Gastrocnemius medialis (tissue), 4 donors: ENCODE measurements around the gene TLR2. TPM values are rescaled to one million over a fixed set of nuclear protein-coding genes. Genes with fewer than 3 reads are reported as not detected.

ENCODE experiments used
- ATAC-seq, 2 donors: fragments of 150-250 bp; one replicate each; pipeline ENCODE4 v1.9.1; 2016
- DNase-seq, 2 donors: peaks; one replicate each; pipeline ENCODE4 v3.0.0-alpha.2; 2019
- H3K27ac ChIP-seq, 4 donors: fragments of 200-600 bp; sonication (generic); 1 replicate in 1 of 4; 2 replicates in 3 of 4; pipeline ENCODE4 v1.5.1; 2016 to 2018; ENCODE audit warnings: mild to moderate bottlenecking in 2 of 4, moderate library complexity in 1 of 4
- H3K27me3 ChIP-seq, 3 donors: fragments of 200-600 bp; sonication (generic) in 2 of 3; 1 replicate in 1 of 3; 2 replicates in 2 of 3; pipeline versions ENCODE4 v1.5.1 to v1.6.0; 2016 to 2019; ENCODE audit warnings: mild to moderate bottlenecking in 1 of 3, moderate library complexity in 1 of 3
- H3K36me3 ChIP-seq, 2 donors: fragments of 200-600 bp; sonication (generic) in 1 of 2; one replicate each; pipeline ENCODE4 v1.5.1; 2017 to 2018
- H3K4me1 ChIP-seq, 2 donors: fragments of 200-600 bp; sonication (generic) in 1 of 2; one replicate each; pipeline ENCODE4 v1.5.1; 2016 to 2017; ENCODE audit warnings: mild to moderate bottlenecking in 2 of 2
- H3K4me3 ChIP-seq, 4 donors: fragments of 200-600 bp; sonication (generic) in 3 of 4; 1 replicate in 1 of 4; 2 replicates in 3 of 4; pipeline ENCODE4 v1.5.1; 2016 to 2019; ENCODE audit warnings: mild to moderate bottlenecking in 2 of 4
- H3K9me3 ChIP-seq, 3 donors: fragments of 200-600 bp; sonication (generic) in 2 of 3; 1 replicate in 1 of 3; 2 replicates in 2 of 3; pipeline ENCODE4 v1.5.1; 2016 to 2019
- POLR2A ChIP-seq, 2 donors: fragments of 450-650 bp; IDR thresholded peaks; one replicate each; pipeline ENCODE4 v1.6.1; 2017; ENCODE audit warnings: antibody characterized with exemption in 2 of 2, mild to moderate bottlenecking in 2 of 2, moderate library complexity in 2 of 2
- in situ Hi-C, 4 donors: fragments of 200-750 bp; cut with MboI; loops; one replicate each; pipeline versions ENCODE4 v1.15.0 to v1.8.0; 2017; ENCODE audit warnings: low sequenced_read_pairs in 4 of 4
- intact Hi-C: fragments of 100-400 bp; cut with DNase I; formaldehyde crosslinking; loops from one replicate; pipeline ENCODE4 v1.15.1; 2023; ENCODE audit warnings: low total_unique reads
- total RNA-seq, 4 donors: library from RNA; depleted of rRNA; stranded (reverse); fragments of >200 nt; gene quantifications; one replicate each; pipeline versions ENCODE4 v1.1.0 to v1.2.3, GENCODE V29; 2016
- TF ChIP-seq, protein P1 (sequence below), 5 experiments: fragments of 450-650 bp in 3 of 5; fragments of 200-600 bp in 2 of 5; sonication (generic) in 2 of 5; IDR thresholded peaks in 4 of 5; conservative IDR thresholded peaks in 1 of 5; 1 replicate in 4 of 5; 2 replicates in 1 of 5; pipeline ENCODE4 v1.5.1; 2016 to 2019; ENCODE audit warnings: antibody characterized with exemption in 5 of 5, mild to moderate bottlenecking in 3 of 5, moderate library complexity in 3 of 5

Gene TLR2
- total RNA-seq, 4 donors from 2014 or later: 2.7 to 7.5 (median 4.1) TPM

DNA sequence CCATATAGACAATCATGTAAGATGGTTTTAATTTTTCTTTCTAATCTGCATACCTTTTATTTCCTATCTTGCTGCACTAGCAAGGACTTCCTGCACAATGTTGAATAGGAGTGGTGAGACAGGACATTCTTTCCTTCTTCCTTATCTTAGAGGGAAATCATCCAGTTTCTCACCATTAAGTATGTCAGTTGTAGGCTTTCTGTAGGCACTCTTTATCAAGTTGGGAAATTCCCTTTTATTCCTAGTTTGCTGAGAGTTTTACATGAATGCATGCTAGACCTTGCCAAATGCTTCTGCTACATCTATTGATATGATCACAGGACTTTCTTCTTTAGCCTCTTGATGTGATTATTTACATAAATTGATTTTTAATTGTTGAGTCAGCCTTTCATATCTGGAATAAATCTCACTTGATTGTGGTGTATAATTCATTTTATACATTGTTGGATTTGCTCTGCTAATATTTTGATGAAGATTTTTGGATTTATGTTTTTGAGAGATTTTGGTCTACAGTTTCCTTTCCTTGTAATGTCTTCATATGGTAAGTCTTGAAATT, 51.9 kb downstream of the TLR2 start:
- DNase-seq: no peak
- in situ Hi-C loops (no loop called here), intact Hi-C loops (no loop called here)
- no peaks in the 10 kb centered on the region for H3K36me3 ChIP-seq
- no peaks in the 10 kb centered on the region for H3K4me1 ChIP-seq
- no peak overlapping the region for H3K27ac ChIP-seq
- H3K9me3 ChIP-seq: no peaks in the 10 kb centered on the region
- ATAC-seq: no peak
- TF ChIP-seq POLR2A (IDR thresholded peaks at IDR 0.05): no peak
- TF ChIP-seq, protein P1, sequence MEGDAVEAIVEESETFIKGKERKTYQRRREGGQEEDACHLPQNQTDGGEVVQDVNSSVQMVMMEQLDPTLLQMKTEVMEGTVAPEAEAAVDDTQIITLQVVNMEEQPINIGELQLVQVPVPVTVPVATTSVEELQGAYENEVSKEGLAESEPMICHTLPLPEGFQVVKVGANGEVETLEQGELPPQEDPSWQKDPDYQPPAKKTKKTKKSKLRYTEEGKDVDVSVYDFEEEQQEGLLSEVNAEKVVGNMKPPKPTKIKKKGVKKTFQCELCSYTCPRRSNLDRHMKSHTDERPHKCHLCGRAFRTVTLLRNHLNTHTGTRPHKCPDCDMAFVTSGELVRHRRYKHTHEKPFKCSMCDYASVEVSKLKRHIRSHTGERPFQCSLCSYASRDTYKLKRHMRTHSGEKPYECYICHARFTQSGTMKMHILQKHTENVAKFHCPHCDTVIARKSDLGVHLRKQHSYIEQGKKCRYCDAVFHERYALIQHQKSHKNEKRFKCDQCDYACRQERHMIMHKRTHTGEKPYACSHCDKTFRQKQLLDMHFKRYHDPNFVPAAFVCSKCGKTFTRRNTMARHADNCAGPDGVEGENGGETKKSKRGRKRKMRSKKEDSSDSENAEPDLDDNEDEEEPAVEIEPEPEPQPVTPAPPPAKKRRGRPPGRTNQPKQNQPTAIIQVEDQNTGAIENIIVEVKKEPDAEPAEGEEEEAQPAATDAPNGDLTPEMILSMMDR (IDR thresholded peaks at IDR 0.05 in 4 of 5, conservative IDR thresholded peaks at IDR 0.05 in 1 of 5): no peak
- no peak overlapping the region for H3K4me3 ChIP-seq
- H3K27me3 ChIP-seq: no peaks in the 10 kb centered on the region

DNA sequence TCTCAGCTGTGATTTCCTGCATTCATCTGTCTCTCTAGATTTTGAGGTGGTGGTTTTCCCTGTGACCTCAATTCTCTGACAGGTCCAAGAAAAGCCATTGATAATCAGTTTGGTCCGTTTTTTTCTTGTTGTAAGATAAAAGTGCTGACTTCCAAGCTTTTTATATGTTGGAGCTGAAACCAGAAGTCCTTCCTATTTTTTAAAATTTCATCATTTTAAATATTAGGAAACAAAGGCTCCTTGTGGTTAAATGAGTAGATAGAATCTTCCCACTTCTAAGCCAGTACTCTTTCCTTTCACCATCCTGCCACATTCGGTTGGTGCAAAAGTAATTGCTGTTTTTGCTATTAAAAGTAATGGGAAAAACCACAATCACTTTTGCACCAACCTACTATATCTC, 57.5 kb downstream of the TLR2 start:
- TF ChIP-seq, protein P1 (IDR thresholded peaks at IDR 0.05 in 4 of 5, conservative IDR thresholded peaks at IDR 0.05 in 1 of 5): no peak
- TF ChIP-seq POLR2A (IDR thresholded peaks at IDR 0.05): no peak
- in situ Hi-C loops (loop anchor here in 1 of 4 donors (5.0 kb wide), 1 partner anchor 104 kb away; no protein-coding TSS in a partner anchor), intact Hi-C loops (no loop called here)
- no peaks in the 10 kb centered on the region for H3K9me3 ChIP-seq
- H3K27ac ChIP-seq: no peak overlapping the region
- no peak overlapping the region for H3K4me3 ChIP-seq
- ATAC-seq (no peak), DNase-seq (no peak)
- H3K4me1 ChIP-seq: no peaks in the 10 kb centered on the region
- no peaks in the 10 kb centered on the region for H3K36me3 ChIP-seq
- H3K27me3 ChIP-seq: no peaks in the 10 kb centered on the region

DNA sequence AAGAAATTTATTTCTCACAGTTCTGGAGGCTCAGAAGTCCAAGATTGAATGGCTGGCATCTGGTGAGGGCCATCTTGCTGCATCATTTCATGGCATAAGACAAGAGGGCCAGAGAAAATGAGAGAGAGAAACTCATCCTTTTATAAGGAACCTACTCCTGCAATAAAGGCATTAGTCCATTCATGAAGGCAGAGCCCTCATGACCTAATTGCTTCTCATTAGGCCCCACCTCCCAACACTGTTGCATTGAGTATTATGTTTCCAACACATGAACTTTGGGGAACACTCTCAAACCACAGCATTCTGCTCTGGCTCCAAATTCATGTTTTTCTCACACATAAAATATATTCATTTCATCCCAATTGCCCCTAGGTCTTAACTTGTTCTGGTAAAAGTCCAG, 61.6 kb downstream of the TLR2 start:
- no peak overlapping the region for H3K27ac ChIP-seq
- H3K4me1 ChIP-seq: no peaks in the 10 kb centered on the region
- no peaks in the 10 kb centered on the region for H3K36me3 ChIP-seq
- DNase-seq: no peak
- intact Hi-C loops (no loop called here), in situ Hi-C loops (no loop called here)
- H3K4me3 ChIP-seq: no peak overlapping the region
- H3K9me3 ChIP-seq: no peaks in the 10 kb centered on the region
- H3K27me3 ChIP-seq: no peaks in the 10 kb centered on the region
- TF ChIP-seq POLR2A (IDR thresholded peaks at IDR 0.05): no peak
- TF ChIP-seq, protein P1 (IDR thresholded peaks at IDR 0.05 in 4 of 5, conservative IDR thresholded peaks at IDR 0.05 in 1 of 5): no peak
- no peak for ATAC-seq

DNA sequence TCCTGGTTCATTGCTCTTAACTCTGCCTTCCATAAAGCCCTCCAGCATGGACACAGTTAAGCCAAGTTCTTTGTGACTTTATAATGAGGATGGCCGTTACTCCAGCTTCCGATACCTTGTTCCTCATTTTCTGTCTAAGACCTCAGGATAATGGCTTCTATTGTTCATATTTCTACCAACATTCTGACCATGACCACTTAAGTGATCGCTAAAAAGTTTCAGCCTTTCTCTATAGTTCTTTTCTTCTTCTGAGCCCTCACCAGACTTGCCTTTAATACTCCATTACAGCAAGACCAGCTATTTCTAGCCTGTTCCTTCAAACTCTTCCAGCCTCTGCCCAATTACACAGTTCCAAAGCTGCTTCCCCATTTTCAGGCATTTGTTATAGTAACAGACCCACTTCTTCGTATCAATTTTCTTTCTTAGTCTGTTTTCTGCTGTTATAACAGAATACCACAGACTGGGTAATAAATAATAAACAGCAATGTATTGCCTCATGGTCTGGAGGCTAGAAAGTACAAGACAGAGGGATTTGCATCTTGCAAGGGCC, 63.4 kb downstream of the TLR2 start:
- TF ChIP-seq, protein P1 (IDR thresholded peaks at IDR 0.05 in 4 of 5, conservative IDR thresholded peaks at IDR 0.05 in 1 of 5): no peak
- no peak for TF ChIP-seq POLR2A (IDR thresholded peaks at IDR 0.05)
- in situ Hi-C loops (no loop called here), intact Hi-C loops (no loop called here)
- H3K4me3 ChIP-seq: no peak overlapping the region
- H3K27me3 ChIP-seq: peaks cover 0 to 4% (median 0%) of the 10 kb centered on the region in 3 donors
- no peaks in the 10 kb centered on the region for H3K36me3 ChIP-seq
- H3K27ac ChIP-seq: no peak overlapping the region
- DNase-seq: no peak
- no peaks in the 10 kb centered on the region for H3K9me3 ChIP-seq
- no peaks in the 10 kb centered on the region for H3K4me1 ChIP-seq
- no peak for ATAC-seq
